Stimulated activated naive CD4-positive, alpha-beta T cell (primary cell): Measurements from ENCODE around the gene FLOT2.
"Not testable (repeated sequence)": the region's sequence is repeated elsewhere in the genome, so short reads cannot be mapped to it uniquely, and the experiment has no call there.

Source experiments
- DNase-seq, 6 experiments: peaks; one replicate each; lab custom pipeline; 2025; lab: John Stamatoyannopoulos, UW

The FLOT2 gene

DNA sequence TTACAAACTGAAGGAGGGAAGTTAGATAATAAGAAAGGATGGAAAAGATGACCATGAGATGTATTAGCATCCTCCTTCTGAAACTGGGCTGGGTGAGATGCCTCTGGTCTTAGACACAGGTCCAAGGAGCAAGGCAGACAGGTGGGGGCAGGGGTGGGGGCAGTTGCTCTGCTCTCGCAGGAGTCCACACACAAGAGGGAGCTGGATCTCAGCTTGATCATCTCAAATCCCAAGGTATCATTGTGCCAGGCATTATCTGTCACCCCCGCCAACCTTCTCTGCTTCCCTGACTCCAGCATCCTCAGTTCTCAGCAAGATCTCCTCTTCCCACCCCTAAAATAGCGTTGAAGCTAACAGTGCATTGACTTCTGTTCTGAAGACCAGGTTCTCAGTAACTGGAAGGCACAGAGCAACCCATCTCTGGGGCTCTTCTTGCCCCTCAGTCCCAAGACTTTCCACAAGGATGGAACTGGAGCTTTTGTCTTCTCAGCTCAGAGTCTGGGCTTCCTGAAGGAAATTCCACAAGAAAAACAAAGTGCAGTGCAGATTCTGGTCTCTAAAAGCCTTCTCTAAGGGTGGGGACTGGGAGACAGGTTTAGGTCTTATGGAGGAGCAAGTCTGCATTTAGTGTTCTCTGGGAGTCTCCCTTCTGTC is 1.6 kb downstream of the FLOT2 start:
- peak in 1 of 6 experiments; percentile 25 for DNase-seq

DNA sequence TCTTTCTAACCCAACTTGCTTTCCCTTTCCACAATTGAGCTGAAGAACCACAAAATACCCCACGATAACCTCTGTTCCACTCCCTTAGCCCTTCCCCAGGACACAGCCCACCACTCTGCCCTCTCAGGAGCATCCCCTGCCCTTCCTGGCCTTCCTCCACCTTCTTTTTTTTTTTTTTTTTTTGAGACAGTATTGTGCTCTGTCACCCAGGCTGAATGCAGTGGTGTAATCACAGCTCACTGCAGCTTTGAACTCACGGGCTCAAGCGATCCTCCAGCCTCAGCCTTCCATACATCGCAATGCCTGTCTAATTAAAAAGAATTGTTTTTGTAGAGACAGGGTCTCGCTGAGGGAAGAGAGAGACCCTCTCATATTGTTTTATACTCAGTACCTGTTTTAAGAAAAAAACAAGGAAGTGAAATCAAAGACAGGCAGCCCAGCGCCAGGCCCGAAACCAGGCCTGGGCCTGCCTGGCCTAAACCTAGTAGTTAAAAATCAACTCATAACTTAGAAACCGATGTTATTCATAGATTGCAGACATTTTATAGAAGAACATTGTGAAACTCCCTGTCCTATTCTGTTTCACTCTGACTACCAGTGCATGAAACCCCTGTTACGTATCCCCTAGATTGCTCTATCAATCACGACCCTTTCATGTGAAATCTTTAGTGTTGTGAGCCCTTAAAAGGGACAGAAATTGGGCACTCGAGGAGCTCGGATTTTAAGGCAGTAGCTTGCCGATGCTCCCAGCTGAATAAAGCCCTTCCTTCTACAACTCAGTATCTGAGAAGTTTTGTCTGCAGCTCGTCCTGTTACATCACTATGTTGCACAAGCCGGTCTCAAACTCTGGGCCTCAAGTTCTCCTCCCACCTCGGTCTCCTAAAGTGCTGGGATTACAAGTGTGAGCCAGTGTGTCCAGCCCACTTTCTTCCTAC is 4.0 kb downstream of the FLOT2 start:
- DNase-seq, result peak in 4 of 6 experiments; percentile 12 to 35 (median 22)

GRCh38 chr17:28892024-28892423 is 5.5 kb downstream of the FLOT2 start:
- no peak for DNase-seq

DNA sequence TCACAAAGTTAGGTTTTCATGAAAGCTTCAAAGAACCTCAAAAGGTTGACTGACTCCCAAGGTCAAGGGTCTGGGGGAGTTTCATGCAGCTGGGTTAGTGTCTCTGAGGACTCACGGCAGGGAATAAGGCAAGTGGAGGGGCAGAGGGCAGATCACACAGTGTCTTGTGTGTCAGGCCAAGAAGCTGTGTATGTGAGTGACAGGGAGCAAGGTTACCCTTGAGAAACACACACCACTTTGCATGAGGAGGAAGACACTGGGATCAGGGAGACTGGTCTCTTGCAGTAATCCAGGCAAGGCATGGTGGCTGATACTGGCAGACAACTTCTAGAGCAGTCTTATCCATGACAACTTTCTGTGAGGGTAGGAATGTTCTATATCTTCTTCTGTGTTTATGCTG is 6.3 kb downstream of the FLOT2 start:
- DNase-seq, result no peak

DNA sequence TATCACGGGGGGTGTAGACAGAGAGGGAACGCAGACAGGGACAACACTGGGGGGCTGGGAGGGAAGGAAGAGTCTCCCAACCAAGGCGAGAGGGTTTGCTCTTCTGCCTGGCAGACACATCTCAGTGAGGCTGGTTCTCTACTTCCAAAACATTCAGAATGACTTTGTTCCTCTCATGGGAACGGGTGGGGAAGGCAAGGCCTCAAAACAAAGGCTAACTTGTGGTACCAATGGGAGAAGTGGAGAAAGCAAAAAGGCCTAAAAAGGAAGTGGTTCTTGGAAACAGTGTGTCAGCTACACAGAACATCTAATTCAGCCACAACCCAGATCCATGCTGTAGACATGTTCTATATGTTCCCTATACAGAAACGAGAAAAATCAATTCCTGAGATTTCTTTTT is 7.5 kb downstream of the FLOT2 start:
- no peak for DNase-seq

- DNase-seq, result no peak
Observed at GRCh38 chr17:28888832-28889231, 8.7 kb downstream of the FLOT2 start.

DNA sequence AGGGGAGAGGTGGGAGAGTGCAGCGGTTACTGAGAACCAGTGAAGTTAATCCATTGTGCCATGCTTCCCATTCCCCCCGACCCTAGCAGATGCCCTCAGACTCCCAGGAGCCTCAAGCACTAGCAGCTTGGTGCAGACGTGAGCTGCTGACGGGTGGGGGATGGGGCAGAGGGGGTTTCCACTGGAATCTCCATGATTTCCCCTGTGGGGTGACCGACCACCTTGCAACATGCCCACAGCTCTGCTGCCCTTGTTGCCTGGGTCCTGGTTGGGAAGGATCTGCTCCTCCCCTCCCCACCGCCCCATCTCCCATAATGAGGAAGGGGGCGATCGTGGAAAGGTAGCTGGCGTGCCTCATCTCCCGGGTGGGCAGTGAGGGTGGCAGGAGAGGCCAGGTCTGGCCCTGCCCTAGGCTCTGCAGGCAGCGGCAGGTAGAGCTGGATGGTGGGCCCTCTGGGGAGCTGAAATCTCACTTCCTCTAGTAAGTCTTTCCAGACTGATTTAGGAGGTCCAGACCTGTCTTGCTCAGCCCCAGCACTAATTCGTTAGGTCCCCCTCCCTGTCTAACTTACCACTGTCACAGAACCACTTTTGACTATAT is 9.6 kb downstream of the FLOT2 start:
- DNase-seq, result no peak

DNA sequence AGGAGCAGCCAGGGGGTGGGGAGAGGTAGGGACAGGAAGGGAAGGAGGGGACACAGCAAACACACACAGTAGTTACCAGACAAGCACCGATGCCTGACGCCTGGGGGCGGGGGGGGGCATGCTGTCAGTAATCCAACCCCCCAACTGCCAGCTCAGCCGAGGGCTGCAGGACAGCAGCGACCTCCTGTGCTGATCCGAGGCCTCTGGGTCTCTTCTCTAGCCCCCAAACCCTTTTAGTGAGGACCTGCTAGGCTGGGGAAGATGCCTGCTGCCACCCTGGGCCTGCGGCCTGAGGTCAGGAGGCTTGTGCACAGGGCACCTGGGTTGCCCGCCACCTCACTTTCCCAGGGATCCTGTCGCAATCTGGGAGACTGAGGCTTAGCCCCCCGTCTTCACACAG is 11.6 kb downstream of the FLOT2 start:
- DNase-seq, result no peak

GRCh38 chr17:28885363-28885762 is 12.2 kb downstream of the FLOT2 start:
- no peak for DNase-seq

DNA sequence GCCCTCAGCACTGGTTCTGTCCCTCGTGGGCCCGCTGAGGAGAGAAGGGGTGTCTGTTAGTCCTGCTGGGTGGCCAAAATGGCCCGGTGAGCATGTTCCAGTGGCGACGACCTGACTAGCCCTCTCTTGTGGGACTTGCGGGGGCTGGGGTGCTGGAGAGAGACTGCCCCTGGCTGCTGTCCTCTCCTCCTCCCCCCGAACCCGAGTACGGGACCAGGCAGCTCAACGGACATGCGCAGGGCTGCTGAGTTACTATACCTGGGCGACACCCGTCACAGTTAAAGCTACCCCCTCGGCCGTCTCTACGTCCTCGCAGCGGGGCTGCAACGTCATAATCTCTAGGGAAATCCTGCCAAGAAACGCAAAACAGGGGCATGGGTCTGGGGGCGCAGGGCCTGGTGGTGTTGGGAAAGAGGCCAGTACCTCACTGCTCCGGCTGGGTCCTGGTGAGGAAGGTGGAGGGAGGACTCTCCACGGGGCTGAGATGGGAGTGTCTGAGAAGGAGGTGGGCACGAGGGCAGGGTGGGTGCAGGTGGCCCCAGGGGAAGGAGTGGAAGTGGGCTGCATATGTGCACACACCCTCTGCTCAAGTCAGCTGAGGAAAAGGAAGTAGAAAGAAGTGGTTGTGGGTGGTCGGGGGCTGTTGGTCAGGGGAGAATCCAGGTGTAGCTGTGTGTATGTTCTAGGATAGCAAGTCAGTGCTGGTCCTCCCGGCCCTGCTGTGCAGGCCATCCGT is 13.4 kb downstream of the FLOT2 start:
- no peak for DNase-seq

DNA sequence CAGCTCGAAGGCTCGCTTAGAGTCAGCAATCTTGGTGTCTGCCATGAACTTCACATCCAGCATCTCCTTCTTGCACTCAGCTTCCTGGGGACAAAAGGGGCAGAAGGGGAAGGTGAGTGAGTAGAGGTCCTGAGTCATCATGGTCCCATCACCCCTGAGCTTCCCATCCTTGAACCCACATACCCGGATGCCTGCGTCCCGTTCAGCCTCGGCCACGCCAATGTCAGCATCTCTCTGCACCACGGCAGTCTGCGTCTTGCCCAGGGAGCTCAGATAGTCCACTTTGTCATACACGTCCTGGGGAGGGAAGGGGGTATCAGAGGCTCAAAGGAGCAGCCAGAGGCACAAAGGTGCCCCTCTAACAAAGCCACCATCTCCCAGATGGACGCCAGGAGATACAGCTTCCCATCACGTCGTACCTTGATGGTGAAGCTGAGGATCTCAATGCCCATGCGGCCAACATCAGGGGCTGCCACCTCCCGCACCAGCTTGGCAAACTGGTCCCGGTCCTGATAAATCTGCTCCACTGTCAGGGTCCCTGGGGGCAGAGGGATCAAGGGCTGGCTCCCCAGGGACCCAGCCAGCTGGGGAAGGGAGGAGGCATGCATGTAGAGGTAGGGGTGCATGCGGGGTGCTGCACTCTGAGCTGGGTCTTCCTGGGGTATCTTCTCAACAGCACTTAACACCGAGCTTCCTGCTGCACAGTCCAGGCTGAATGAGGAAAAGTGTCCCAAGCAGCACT is 15.2 kb downstream of the FLOT2 start:
- DNase-seq, result no peak

DNA sequence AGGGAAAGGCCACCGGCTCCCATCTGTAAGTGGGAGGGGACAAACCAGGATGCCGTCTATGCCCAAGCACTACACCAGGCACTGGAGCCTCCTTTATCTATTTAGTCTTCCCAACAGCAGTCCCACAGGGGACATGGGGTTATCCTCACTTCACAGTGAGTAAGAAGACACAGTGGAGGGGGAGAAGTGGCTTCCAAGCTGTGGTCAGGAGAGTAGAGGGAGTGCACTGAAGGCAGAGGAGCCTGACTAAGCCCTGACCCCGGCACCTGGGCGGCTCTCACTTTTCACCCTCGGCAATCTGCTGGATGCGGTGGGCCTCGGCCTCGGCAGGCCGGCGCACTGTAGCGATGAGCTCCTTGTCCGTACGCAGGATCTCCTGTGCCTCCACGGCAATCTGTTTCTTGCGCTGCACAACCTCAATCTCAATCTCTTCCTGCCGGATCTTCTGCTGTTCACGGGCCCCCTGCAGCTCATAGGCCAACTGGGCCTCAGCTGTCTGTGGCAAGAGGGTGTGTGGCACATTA is 15.9 kb downstream of the FLOT2 start:
- no peak for DNase-seq

DNA sequence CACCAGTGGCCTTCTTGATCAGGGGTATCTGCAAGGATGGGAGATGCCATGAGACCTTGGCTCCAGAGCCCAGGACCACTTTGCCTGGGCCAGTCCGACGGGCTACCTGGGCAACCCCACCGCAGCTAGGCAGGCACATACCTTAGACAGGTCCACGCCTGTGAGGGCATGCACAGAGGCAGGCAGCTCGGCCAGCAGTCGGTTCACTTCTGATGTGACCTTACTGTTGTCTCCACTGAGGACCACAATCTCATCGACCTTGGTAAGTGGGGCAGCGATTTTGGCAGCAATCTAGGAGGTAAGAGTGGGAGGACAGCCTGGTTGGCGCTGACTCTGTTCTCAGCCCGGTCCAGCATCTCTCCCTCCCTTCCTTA is 17.0 kb downstream of the FLOT2 start:
- DNase-seq, result no peak

DNA sequence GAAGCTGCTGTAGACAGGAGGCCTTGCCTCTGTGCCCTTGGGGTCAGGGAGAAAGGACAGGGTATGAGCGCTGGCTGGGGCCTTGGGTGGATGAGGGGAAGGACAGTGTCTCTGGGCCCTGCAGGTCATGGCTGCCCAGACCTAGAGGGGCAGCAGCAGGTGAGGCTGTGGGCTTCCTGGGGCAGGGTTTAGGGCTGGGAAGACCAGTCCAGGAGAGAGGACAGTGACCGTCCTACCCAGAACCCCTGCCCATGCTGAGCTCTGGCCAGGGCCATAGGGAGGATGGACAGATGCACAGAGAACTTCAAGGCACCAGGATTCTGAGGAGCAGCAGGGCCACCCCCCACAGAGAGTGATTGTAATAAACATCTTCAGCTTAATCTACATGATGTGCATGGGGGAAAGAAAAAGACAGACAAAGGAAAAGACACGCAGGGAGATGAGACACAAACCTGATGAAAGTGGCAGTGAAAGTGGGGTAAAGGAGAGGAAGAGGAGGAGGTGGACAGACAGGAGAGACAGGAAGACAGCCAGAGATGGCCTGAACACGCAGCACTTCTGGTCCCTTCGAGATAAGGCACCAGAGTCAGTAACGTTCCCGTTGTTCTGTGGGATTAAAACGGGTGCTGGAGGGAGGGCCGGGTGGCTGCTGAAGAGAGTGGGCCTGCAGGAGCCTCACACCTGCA is 17.5 kb downstream of the FLOT2 start:
- no peak for DNase-seq

- peak in 1 of 6 experiments; percentile 3 for DNase-seq
Observed at GRCh38 chr17:28878981-28879380, 18.6 kb downstream of the FLOT2 start.

GRCh38 chr17:28878158-28878910 is 19.2 kb downstream of the FLOT2 start:
- DNase-seq, result no peak

DNA sequence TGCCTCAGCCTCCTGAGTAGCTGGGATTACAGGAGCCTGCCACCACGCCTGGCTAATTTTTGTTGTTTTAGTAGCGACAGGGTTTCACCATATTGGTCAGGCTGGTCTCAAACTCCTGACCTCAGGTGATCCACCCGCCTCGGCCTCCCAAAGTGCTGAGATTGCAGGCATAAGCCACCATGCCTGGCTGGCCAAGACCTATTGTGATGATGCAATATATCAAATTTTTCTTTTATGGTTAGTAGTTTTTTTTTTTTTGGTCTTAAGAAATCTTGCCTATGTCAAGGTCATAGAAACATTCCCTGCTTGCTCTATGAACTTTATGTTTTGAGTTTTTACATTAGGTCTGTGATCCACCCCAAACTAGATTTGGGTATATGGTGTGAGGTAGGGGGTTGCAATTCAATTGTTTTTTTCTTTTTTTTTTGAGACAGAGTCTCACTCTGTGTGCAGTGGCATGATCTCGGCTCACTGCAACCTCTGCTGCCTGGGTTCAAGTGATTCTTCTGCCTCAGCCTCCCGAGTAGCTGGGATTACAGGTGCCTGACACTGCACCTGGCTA is 20.3 kb downstream of the FLOT2 start:
- DNase-seq, result not testable (repeated sequence)

DNA sequence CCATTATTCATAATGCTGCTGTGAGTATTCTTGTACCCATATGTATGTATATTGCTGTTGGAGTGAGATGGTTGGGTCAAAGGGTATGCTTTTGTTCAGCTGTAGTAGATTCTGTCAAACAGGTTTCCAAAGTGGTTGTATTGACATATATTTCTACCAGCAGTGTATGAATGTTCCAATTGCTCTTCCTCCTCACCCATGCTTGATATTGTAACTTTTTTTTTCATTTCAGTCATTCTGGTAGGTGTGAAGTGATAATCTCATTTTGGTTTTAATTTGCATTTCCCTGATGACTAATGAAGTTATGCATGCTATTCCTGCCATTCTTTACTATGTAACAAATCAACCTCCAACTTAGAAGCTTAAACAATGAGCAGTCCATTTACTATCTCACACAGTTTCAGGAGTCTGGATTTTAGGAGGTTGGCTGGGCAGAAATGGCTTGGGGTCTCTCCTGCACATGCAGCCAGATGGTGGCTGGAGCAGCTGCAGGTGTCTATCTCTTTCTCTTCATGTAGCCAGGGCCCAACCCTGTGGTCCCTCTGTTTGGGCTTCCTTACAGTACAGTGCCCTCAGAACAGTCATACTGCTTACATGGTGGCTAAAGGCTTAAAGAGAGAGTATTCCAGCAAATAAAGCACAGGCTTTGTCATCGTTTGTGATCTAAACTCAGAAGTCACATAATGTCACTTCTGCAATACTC is 21.5 kb downstream of the FLOT2 start:
- DNase-seq, result no peak

- DNase-seq, result no peak
Observed at GRCh38 chr17:28874750-28875149, 22.8 kb downstream of the FLOT2 start.
